PFSK-1 (cell line): ENCODE results near the gene PAX8.

Source experiments
- FOXP2 ChIP-seq: optimal IDR thresholded peaks from 2 replicates; pipeline ENCODE3; 2011; ENCODE audit warnings: borderline replicate concordance, control low read depth, inconsistent platforms; ENCODE audit not compliant: insufficient read depth; ENCODE audit errors: extremely low read length, extremely low read depth
- POLR2AphosphoS5 ChIP-seq: IDR thresholded peaks from 2 replicates; pipeline ENCODE4 v1.6.1; 2012; ENCODE audit warnings: low read depth, mild to moderate bottlenecking, control low read depth, low read length, moderate library complexity
- REST ChIP-seq, 2 experiments: IDR thresholded peaks; 2 replicates each; pipeline versions ENCODE4 v1.6.1 to v1.8.0; 2011 to 2012; ENCODE audit warnings: low read depth in 2 of 2, low read length in 2 of 2, control low read depth in 1 of 2, inconsistent platforms in 1 of 2, mild to moderate bottlenecking in 1 of 2, moderate library complexity in 1 of 2; ENCODE audit not compliant: insufficient read depth in 1 of 2
- SIN3A ChIP-seq: IDR thresholded peaks from 2 replicates; pipeline ENCODE4 v1.6.1; 2012; ENCODE audit warnings: mild to moderate bottlenecking, low read length, moderate library complexity, borderline replicate concordance; ENCODE audit not compliant: insufficient read depth
- TAF1 ChIP-seq: IDR thresholded peaks from 2 replicates; pipeline ENCODE4 v1.6.1; 2012; ENCODE audit warnings: low read length, control low read depth, borderline replicate concordance; ENCODE audit not compliant: insufficient read depth

PAX8 gene

GRCh38 chr2:113219889-113220641, 58.7 kb downstream of the PAX8 start:
- TF ChIP-seq TAF1, result no peak
- TF ChIP-seq POLR2AphosphoS5, result no peak
- no peak for TF ChIP-seq SIN3A

GRCh38 chr2:113219525-113219888, 59.2 kb downstream of the PAX8 start:
- TF ChIP-seq SIN3A, result no peak
- no peak for TF ChIP-seq REST (IDR thresholded peaks at IDR 0.05; ENCODE audit: insufficient read depth in 1 of 2, low read depth in 2 of 2, low read length in 2 of 2)
- no peak for TF ChIP-seq FOXP2
- no peak for TF ChIP-seq TAF1
- TF ChIP-seq POLR2AphosphoS5, result no peak

- TF ChIP-seq FOXP2, result no peak
- no peak for TF ChIP-seq TAF1
- no peak for TF ChIP-seq POLR2AphosphoS5
- no peak for TF ChIP-seq SIN3A
- TF ChIP-seq REST (IDR thresholded peaks at IDR 0.05; ENCODE audit: insufficient read depth in 1 of 2, low read depth in 2 of 2, low read length in 2 of 2), result no peak
Observed at GRCh38 chr2:113219092-113219441, 59.7 kb downstream of the PAX8 start.

GRCh38 chr2:113218283-113219091, 60.2 kb downstream of the PAX8 start:
- TF ChIP-seq REST (IDR thresholded peaks at IDR 0.05; ENCODE audit: insufficient read depth in 1 of 2, low read depth in 2 of 2, low read length in 2 of 2) (no peak), SIN3A (no peak), TAF1 (no peak), POLR2AphosphoS5 (no peak)

GRCh38 chr2:113217455-113218282, 61.1 kb downstream of the PAX8 start:
- TF ChIP-seq FOXP2 (no peak), SIN3A (no peak), POLR2AphosphoS5 (no peak), REST (IDR thresholded peaks at IDR 0.05; ENCODE audit: insufficient read depth in 1 of 2, low read depth in 2 of 2, low read length in 2 of 2) (no peak), TAF1 (no peak)
